ENCODE measurements around the gene CFI.
"Not testable (repeated sequence)": the region's sequence is repeated elsewhere in the genome, so short reads cannot be mapped to it uniquely, and the experiment has no call there.

The CFI gene

GRCh38 chr4:109795059-109795458 lies 6.7 kb downstream of the CFI start:
- no peak for DNase-seq

GRCh38 chr4:109787807-109788206 lies 14.0 kb downstream of the CFI start:
- DNase-seq, result no peak

- DNase-seq, result no peak
Observed at GRCh38 chr4:109786846-109787245, 15.0 kb downstream of the CFI start.

- DNase-seq, result not testable (repeated sequence)
Observed at GRCh38 chr4:109782092-109782491, 19.7 kb downstream of the CFI start.

GRCh38 chr4:109764789-109765402 lies 36.9 kb downstream of the CFI start:
- no peak for DNase-seq

- no peak for DNase-seq
Observed at GRCh38 chr4:109764376-109764775, 37.4 kb downstream of the CFI start.

GRCh38 chr4:109760682-109761081 lies 41.1 kb downstream of the CFI start:
- no peak for DNase-seq

GRCh38 chr4:109755656-109756055 lies 46.1 kb downstream of the CFI start:
- no peak for DNase-seq

- DNase-seq, result no peak
Observed at GRCh38 chr4:109754093-109754857, 47.5 kb downstream of the CFI start.

GRCh38 chr4:109752525-109752924 lies 49.3 kb downstream of the CFI start:
- DNase-seq, result no peak

GRCh38 chr4:109751852-109752251 lies 49.9 kb downstream of the CFI start:
- no peak for DNase-seq

- DNase-seq, result no peak
Observed at GRCh38 chr4:109750652-109751244, 51.1 kb downstream of the CFI start.

- no peak for DNase-seq
Observed at GRCh38 chr4:109749388-109750082, 52.3 kb downstream of the CFI start.

GRCh38 chr4:109748114-109748513 lies 53.7 kb downstream of the CFI start:
- no peak for DNase-seq

GRCh38 chr4:109746728-109747127 lies 55.1 kb downstream of the CFI start:
- DNase-seq, result no peak

- DNase-seq, result no peak
Observed at GRCh38 chr4:109745830-109746229, 56.0 kb downstream of the CFI start.

GRCh38 chr4:109739547-109739946 lies 62.3 kb downstream of the CFI start:
- no peak for DNase-seq

GRCh38 chr4:109738104-109738872 lies 63.5 kb downstream of the CFI start:
- DNase-seq, result no peak

GRCh38 chr4:109735566-109736365 lies 66.0 kb downstream of the CFI start:
- DNase-seq, result no peak

GRCh38 chr4:109733728-109734127 lies 68.1 kb downstream of the CFI start:
- DNase-seq, result no peak

GRCh38 chr4:109730619-109731545 lies 70.9 kb downstream of the CFI start:
- DNase-seq, result no peak

All from NCI-H1694 (cell line).